Naive thymus-derived CD8-positive, alpha-beta T cell (primary cell): ENCODE results near the gene ATM. TPM values are rescaled to one million over a fixed set of nuclear protein-coding genes. Genes with fewer than 3 reads are reported as not detected.

Experiments used
- ATAC-seq, 2 donors: fragments of 150-1000 bp; cut with Tn5 transposase in 1 of 2; sonication (Bioruptor Pico), chemical (Tn5 transposase) in 1 of 2; 1 replicate in 1 of 2; 2 replicates in 1 of 2; pipeline ENCODE4 v1.10.0; 2021; ENCODE audit warnings: mild to moderate bottlenecking in 2 of 2, moderate library complexity in 2 of 2
- POLR2A ChIA-PET: fragments of 350-600 bp; sonication (Branson Sonifier 250); formaldehyde crosslinking; loops from one replicate; lab custom pipeline; 2021; ENCODE audit warnings: antibody characterized with exemption; lab: Charles Lee
- DNase-seq, 10 donors: peaks; one replicate each; pipeline versions ENCODE4 v3.0.0 to v3.0.0-alpha.2; 2020 to 2022
- H3K27ac Mint-ChIP-seq, 10 donors: one replicate each; pipeline ENCODE4 v1.8.0; 2020 to 2022; ENCODE audit warnings: mild to moderate bottlenecking in 10 of 10, mixed read lengths in 10 of 10, moderate library complexity in 4 of 10, inconsistent platforms in 1 of 10
- H3K27me3 Mint-ChIP-seq, 5 donors: one replicate each; pipeline ENCODE4 v1.8.0; 2021 to 2022; ENCODE audit warnings: mixed read lengths in 5 of 5
- H3K36me3 Mint-ChIP-seq, 3 donors: one replicate each; pipeline ENCODE4 v1.8.0; 2020 to 2022; ENCODE audit warnings: mixed read lengths in 3 of 3, mild to moderate bottlenecking in 2 of 3, inconsistent platforms in 1 of 3
- H3K4me1 Mint-ChIP-seq, 4 donors: one replicate each; pipeline ENCODE4 v1.8.0; 2021 to 2022; ENCODE audit warnings: mixed read lengths in 4 of 4
- H3K4me3 Mint-ChIP-seq, 10 donors: one replicate each; pipeline ENCODE4 v1.8.0; 2020 to 2022; ENCODE audit warnings: mild to moderate bottlenecking in 10 of 10, mixed read lengths in 10 of 10, moderate library complexity in 6 of 10, inconsistent platforms in 1 of 10
- H3K9me3 Mint-ChIP-seq, 9 donors: one replicate each; pipeline ENCODE4 v1.8.0; 2020 to 2022; ENCODE audit warnings: mixed read lengths in 9 of 9, mild to moderate bottlenecking in 3 of 9, inconsistent platforms in 1 of 9, moderate library complexity in 1 of 9
- polyA plus RNA-seq, 3 donors: library from polyadenylated mRNA; unstranded; fragments of 300-500 nt; fragmentation: Illumina TruSeq; gene quantifications; one replicate each; pipeline ENCODE4 v1.2.3, GENCODE V29; 2021
- total RNA-seq, 8 experiments: library from RNA in 2 of 8; stranded (reverse) in 2 of 8; gene quantifications; one replicate each; pipeline ENCODE4 v1.2.3 and lab custom pipeline; 2021 to 2026

Gene ATM
- total and polyA plus RNA-seq, 5 experiments from 2014 or later = 105 to 837 (median 164) TPM

DNA sequence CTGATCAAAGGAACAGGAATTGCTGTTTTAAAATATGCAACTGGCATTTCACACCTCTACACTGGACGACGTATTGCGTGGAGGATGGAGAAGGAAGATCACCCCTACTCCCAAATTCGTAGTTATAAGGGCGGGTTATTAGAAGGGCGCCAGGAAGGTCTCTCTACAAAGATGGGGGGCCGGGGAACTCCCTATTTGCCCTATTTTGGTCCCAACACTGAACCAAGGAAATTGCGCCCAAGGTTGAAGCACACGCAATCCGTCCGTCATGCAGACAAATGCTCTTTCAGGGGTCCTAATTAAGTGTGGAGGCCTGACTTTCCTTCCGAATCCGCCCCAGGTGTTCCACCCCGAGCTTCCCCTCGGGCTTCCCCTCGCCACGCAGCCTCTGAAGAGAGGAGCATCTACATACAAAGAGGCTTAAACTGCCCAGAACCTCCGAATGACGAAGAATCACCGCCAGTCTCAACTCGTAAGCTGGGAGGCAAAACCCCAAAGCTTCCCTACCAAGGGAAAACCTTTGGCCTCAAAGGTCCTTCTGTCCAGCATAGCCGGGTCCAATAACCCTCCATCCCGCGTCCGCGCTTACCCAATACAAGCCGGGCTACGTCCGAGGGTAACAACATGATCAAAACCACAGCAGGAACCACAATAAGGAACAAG, 825 bp upstream of the ATM start:
- no peaks in the 10 kb centered on the region for H3K9me3 Mint-ChIP-seq
- peaks cover 25 to 55% (median 45%) of the 10 kb centered on the region in 4 donors for H3K4me1 Mint-ChIP-seq
- no peak overlapping the region for H3K27ac Mint-ChIP-seq
- no peak overlapping the region for H3K4me3 Mint-ChIP-seq
- peak in 5 of 10 donors; percentile 34 to 63 (median 59) for DNase-seq
- POLR2A ChIA-PET = interaction anchor here (0.6 to 13.4 kb wide), 22 partner anchors 9 to 245 kb away, joined by 3 to 705 read pairs (median 6); partner anchors contain the start of genes C11orf65 and CUL5
- ATAC-seq = peak; percentile 3 to 9
- peaks cover 4 to 39% (median 14%) of the 10 kb centered on the region in 3 donors for H3K36me3 Mint-ChIP-seq
- H3K27me3 Mint-ChIP-seq = no peaks in the 10 kb centered on the region

DNA sequence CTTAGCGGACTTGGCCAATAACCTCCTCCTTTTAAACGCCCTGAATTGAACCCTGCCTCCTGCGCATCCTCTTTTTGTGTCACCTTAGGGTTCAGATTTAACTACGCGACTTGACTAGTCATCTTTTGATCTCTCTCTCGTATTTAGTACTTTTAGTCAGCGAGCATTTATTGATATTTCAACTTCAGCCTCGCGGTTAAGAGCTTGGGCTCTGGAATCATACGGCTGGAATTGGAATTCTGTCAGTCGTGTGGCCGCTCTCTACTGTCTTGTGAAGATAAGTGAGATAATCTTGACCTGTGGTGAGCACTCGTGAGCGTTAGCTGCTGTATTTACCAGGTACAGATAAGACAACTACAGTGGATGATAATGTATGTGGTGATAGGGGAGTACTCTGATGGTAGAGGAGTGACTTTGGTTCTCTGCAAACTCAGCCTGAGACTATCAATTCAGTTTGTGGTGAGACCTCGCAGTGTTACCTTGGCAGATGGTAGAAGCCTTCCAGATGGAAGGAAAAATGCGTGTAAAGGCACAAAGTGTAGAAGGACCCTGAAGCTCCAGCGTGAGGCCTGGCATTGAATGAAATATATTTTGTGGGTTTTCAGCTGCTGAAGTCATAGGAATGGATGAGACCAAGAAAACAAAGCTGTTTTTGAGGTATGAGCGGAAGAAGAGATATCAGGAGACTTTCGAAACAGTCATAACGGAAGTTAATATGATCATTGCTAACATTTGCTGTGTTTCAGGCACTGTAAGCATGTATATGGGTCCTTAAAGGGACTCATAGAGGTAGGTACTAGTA, 682 bp downstream of the ATM start:
- DNase-seq = peak in 5 of 10 donors; percentile 38 to 77 (median 66)
- Mint-ChIP-seq H3K4me3 (no peak overlapping the region), H3K4me1 (peaks cover 21 to 50% (median 39%) of the 10 kb centered on the region in 4 donors), H3K9me3 (no peaks in the 10 kb centered on the region), H3K36me3 (peaks cover 6 to 39% (median 21%) of the 10 kb centered on the region in 3 donors), H3K27ac (no peak overlapping the region), H3K27me3 (no peaks in the 10 kb centered on the region)
- POLR2A ChIA-PET = interaction anchor here (0.8 to 13.4 kb wide), 22 partner anchors 12 to 442 kb away, joined by 3 to 705 read pairs (median 6); partner anchors contain the start of genes C11orf65, CUL5 and DDX10
- ATAC-seq = peak; percentile 12 to 21

DNA sequence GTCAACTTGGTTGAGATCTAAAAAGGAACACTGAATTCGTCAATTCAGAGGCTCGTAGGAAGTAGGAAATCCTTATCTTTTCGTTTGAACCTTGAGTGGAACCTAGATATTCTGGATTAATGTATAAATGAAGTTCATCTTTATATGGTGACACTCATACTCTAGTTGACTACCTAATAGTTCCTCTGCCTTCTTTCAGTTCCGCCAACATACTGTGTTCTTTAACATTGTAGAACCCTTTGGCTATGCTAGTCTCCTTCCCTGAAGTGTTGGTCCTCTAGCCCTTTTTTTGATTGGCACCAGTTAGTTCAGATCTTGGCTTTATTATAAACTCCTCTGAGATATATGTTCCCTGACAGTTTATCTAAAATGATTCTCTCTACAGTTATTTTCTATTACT, 1.5 kb downstream of the ATM start:
- H3K36me3 Mint-ChIP-seq = peaks cover 12 to 41% (median 27%) of the 10 kb centered on the region in 3 donors
- ATAC-seq (no peak), DNase-seq (no peak)
- no peaks in the 10 kb centered on the region for H3K27me3 Mint-ChIP-seq
- H3K4me3 Mint-ChIP-seq = no peak overlapping the region
- POLR2A ChIA-PET = interaction anchor here (0.8 to 13.4 kb wide), 12 partner anchors 12 to 441 kb away, joined by 3 to 705 read pairs (median 10); partner anchors contain the start of genes CUL5 and DDX10
- H3K4me1 Mint-ChIP-seq = peaks cover 17 to 47% (median 36%) of the 10 kb centered on the region in 4 donors
- no peak overlapping the region for H3K27ac Mint-ChIP-seq
- no peaks in the 10 kb centered on the region for H3K9me3 Mint-ChIP-seq

DNA sequence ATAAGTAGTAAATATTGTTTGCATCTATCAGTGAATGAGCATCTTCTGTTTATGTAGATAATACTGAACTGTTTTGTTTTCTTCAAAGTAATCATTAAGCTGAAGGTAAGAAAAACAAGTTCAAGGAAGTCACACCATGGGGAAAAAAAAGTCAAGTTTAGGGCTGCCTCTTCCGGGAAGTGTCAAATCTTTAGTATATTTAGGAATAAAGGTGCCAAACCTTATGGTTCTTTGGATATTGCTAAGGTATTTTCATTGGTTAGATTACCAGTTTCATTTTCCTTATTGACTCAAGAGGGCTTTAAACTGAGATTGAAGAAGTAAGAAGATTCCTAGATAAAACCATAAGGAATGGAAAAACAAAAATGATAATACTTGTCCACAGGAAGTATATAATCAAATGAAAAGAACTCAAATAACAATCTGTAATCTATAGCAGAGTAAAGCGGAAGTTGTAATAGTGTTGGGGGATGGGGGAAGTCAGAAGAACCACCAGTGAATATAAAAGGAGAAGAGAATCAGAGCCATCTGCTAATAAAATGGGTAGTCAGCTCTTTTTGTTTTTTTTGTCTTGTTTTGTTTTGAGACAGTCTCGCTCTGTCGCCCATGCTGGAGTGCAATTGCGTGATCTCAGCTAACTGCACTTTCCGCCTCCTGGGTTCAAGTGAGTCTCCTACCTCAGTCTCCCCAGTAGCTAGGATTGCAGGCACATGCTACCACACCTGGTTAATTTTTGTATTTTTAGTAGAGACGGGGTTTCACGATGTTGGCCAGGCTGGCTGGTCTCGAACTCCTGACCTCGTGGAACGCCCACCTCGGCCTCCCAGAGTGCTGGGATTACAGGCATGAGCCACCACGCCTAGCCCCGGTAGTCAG, 2.3 kb downstream of the ATM start:
- Mint-ChIP-seq H3K27ac (no peak overlapping the region), H3K9me3 (no peaks in the 10 kb centered on the region), H3K36me3 (peaks cover 12 to 44% (median 33%) of the 10 kb centered on the region in 3 donors), H3K4me1 (peaks cover 12 to 47% (median 36%) of the 10 kb centered on the region in 4 donors), H3K4me3 (no peak overlapping the region), H3K27me3 (no peaks in the 10 kb centered on the region)
- DNase-seq (peak in 7 of 10 donors; percentile 25 to 78 (median 64)), ATAC-seq (no peak)
- POLR2A ChIA-PET = interaction anchor here (0.7 to 13.4 kb wide), 8 partner anchors 12 to 440 kb away, joined by 3 to 705 read pairs (median 6); partner anchors contain the start of genes CUL5 and DDX10

DNA sequence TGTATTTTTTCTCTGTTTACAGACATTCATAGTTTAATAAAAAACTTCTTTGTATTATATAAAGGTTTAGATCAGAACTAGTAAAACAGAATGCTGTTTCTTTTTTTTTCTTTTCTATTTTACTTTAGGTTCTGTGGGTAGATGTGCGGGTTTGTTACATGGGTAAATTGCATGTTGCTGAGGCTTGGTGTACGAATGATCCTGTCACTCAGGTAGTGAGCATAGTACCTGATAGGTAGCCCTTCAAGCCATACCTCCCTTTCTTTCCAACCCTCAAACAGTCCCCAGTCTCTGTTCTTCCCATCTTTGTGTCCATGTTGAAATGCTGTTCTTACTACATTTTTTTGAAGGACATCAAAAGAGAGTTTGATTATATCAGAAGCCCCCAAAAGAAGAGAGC, 3.2 kb downstream of the ATM start:
- Mint-ChIP-seq H3K9me3 (no peaks in the 10 kb centered on the region), H3K36me3 (peaks cover 12 to 46% (median 40%) of the 10 kb centered on the region in 3 donors), H3K27ac (peak overlapping the region in 3 of 10 donors; percentile 92 to 97 (median 95)), H3K27me3 (no peaks in the 10 kb centered on the region), H3K4me1 (peaks cover 8 to 47% (median 36%) of the 10 kb centered on the region in 4 donors), H3K4me3 (no peak overlapping the region)
- POLR2A ChIA-PET = interaction anchor here (0.6 to 13.4 kb wide), 5 partner anchors 11 to 45 kb away, joined by 4 to 705 read pairs (median 73); no protein-coding TSS in a partner anchor
- DNase-seq = peak in 4 of 10 donors; percentile 22 to 51 (median 32)
- ATAC-seq = no peak

DNA sequence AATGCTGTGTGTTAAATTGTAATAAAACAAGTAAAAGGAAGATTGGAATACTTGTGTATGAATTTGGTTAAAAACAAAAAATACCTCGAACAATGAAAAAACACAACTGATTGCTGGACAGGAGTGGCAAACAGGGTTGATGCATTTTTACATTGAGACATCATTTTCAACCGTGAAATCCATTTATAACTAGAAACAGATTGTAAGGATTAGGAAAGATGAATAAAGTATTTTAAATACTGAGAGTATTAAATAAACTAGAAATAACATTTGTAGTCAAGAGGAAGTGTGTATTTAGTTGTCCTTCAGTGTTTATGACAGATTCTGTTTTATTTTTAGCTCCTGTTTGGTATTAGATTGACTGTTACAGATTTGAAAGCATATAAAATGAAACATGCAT, 5.4 kb downstream of the ATM start:
- Mint-ChIP-seq H3K36me3 (peaks cover 19 to 69% (median 57%) of the 10 kb centered on the region in 3 donors), H3K27ac (peak overlapping the region in 9 of 10 donors; percentile 57 to 98 (median 95)), H3K27me3 (no peaks in the 10 kb centered on the region), H3K4me3 (peak overlapping the region in 6 of 10 donors; percentile 76 to 90 (median 84)), H3K9me3 (no peaks in the 10 kb centered on the region), H3K4me1 (peaks cover 8 to 67% (median 55%) of the 10 kb centered on the region in 4 donors)
- no peak for DNase-seq
- POLR2A ChIA-PET = interaction anchor here (8.5 to 13.4 kb wide), 2 partner anchors 9 to 23 kb away, joined by 75 to 705 read pairs; no protein-coding TSS in a partner anchor
- ATAC-seq = no peak

DNA sequence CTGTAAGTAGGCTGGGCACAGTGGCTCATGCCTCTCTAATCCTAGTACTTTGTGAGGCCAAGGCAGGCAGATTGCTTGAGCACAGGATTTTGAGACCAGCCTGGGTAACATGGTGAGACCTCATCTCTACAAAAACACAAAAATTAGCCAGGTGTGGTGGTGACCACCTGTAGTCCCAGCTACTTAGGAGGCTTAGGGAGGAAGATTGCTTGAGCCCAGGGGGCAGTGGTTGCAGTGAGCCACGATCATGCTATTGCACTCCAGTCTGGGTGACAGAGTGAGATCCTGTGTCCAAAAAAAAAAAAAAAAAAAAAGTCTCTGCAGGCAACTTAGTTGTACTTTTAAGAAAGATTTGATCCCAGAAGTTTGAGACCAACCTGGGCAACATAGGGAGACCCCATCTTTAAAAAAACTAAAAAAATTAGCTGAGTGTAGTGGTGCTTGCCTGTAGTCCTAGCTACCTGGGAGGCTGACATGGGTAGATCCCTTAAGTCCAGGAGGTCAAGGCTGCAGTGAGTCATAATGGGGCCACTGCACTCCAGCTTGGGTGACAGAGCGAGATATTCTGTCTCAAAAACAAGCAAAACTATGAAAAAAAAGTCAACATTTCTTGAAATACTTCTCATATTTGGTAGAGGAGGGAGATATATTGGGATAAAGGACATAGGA, 10.5 kb downstream of the ATM start:
- H3K9me3 Mint-ChIP-seq = no peaks in the 10 kb centered on the region
- peak overlapping the region in 9 of 10 donors; percentile 74 to 98 (median 91) for H3K27ac Mint-ChIP-seq
- H3K27me3 Mint-ChIP-seq = no peaks in the 10 kb centered on the region
- peaks cover 19 to 81% (median 55%) of the 10 kb centered on the region in 3 donors for H3K36me3 Mint-ChIP-seq
- DNase-seq (no peak), ATAC-seq (no peak)
- peak overlapping the region in 8 of 10 donors; percentile 56 to 76 (median 68) for H3K4me3 Mint-ChIP-seq
- peaks cover 21 to 91% (median 76%) of the 10 kb centered on the region in 4 donors for H3K4me1 Mint-ChIP-seq
- POLR2A ChIA-PET = interaction anchor here (0.7 to 14.0 kb wide), 4 partner anchors 3 to 109 kb away, joined by 7 to 705 read pairs (median 357); partner anchors contain the start of genes ATM and NPAT

DNA sequence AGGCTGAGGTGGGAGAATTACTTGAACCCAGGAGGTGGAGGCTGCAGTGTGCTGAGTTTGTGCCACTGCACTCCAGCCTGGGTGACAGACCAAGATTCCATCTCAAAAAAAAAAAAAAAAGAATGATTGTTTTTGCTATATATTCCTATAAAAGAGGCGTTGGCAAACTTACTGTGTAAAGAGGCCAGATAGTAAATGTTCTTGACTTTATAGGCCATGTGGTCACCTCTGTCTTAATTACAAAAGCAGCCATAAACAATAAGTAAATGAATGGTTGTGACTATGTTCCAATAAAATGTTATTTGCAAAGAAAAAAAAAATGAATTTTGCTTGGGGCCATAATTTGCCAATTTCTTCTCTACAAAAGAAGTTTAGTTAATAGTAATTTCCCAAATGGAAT, 12.3 kb downstream of the ATM start:
- POLR2A ChIA-PET = interaction anchor here (3.1 to 14.0 kb wide), 3 partner anchors 8 to 16 kb away, joined by 11 to 705 read pairs (median 62); partner anchors contain the start of genes ATM and NPAT
- ATAC-seq (no peak), DNase-seq (no peak)
- Mint-ChIP-seq H3K27me3 (no peaks in the 10 kb centered on the region), H3K9me3 (peaks cover 0 to under 1% (median 0%) of the 10 kb centered on the region in 9 donors), H3K27ac (peak overlapping the region in 8 of 10 donors; percentile 90 to 97 (median 96)), H3K4me3 (peak overlapping the region in 5 of 10 donors; percentile 14 to 87 (median 73)), H3K36me3 (peaks cover 11 to 75% (median 46%) of the 10 kb centered on the region in 3 donors), H3K4me1 (peaks cover 25 to 90% (median 78%) of the 10 kb centered on the region in 4 donors)

DNA sequence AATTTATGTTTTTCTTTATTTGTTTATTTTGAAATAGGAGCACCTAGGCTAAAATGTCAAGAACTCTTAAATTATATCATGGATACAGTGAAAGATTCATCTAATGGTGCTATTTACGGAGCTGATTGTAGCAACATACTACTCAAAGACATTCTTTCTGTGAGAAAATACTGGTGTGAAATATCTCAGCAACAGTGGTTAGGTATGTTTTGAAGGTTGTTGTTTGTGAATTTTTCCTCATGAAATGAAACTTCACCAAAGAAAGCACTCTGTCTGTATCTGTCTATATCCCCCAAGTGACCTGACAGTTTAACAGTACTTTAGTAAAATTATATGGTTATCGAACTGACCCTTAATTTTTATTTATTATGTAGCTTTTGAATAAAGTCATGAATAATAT, 12.8 kb downstream of the ATM start:
- peaks cover 11 to 75% (median 46%) of the 10 kb centered on the region in 3 donors for H3K36me3 Mint-ChIP-seq
- peaks cover 0 to 1% (median 0%) of the 10 kb centered on the region in 9 donors for H3K9me3 Mint-ChIP-seq
- peak overlapping the region in 9 of 10 donors; percentile 90 to 98 (median 96) for H3K27ac Mint-ChIP-seq
- ATAC-seq (no peak), DNase-seq (no peak)
- peak overlapping the region; percentile 23 to 87 (median 73) for H3K4me3 Mint-ChIP-seq
- POLR2A ChIA-PET = interaction anchor here (1.5 to 14.0 kb wide), 5 partner anchors 9 to 41 kb away, joined by 3 to 705 read pairs (median 31); partner anchors contain the start of genes ATM and NPAT
- no peaks in the 10 kb centered on the region for H3K27me3 Mint-ChIP-seq
- H3K4me1 Mint-ChIP-seq = peaks cover 26 to 90% (median 78%) of the 10 kb centered on the region in 4 donors

DNA sequence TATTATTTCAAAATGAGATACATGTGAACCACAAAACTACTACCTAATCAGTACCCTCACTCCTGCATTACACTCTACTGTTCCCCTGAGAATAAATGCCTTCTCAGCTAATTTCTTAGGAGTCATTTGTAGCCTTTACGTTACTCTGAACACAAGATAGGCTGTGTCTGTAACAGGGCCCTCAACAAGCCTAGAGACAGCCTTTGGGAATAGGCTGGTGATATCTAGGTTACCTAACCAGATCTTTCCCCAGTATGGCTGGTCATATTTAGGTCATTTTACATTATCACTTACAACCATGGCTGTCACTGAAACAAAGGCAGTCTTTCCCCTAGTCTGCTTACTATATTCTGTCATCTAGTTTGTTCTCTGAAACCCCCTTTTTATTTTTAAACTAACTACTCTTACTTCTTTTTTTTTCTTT, 14.2 kb downstream of the ATM start:
- peaks cover 29 to 88% (median 77%) of the 10 kb centered on the region in 4 donors for H3K4me1 Mint-ChIP-seq
- POLR2A ChIA-PET = interaction anchor here (0.5 to 14.0 kb wide), 10 partner anchors 9 to 49 kb away, joined by 3 to 705 read pairs (median 5); partner anchors contain the start of genes ATM and NPAT
- peak; percentile 33 to 53 for ATAC-seq
- peaks cover 0 to 1% (median 0%) of the 10 kb centered on the region in 9 donors for H3K9me3 Mint-ChIP-seq
- DNase-seq = peak in 3 of 10 donors; percentile 27 to 49 (median 43)
- H3K27me3 Mint-ChIP-seq = no peaks in the 10 kb centered on the region
- peaks cover 6 to 72% (median 40%) of the 10 kb centered on the region in 3 donors for H3K36me3 Mint-ChIP-seq
- peak overlapping the region; percentile 23 to 87 (median 73) for H3K4me3 Mint-ChIP-seq
- peak overlapping the region in 9 of 10 donors; percentile 90 to 98 (median 96) for H3K27ac Mint-ChIP-seq
